Fibroblast of skin of back (primary cell): Measurements from ENCODE around the gene NOL3. TPM values are rescaled to one million over a fixed set of nuclear protein-coding genes. Genes with fewer than 3 reads are reported as not detected.
"Not testable (repeated sequence)": the region's sequence is repeated elsewhere in the genome, so short reads cannot be mapped to it uniquely, and the experiment has no call there.

Experiments used
- DNase-seq: peaks from one replicate; pipeline ENCODE4 v3.0.0-alpha.2; 2013
- polyA plus RNA-seq, 2 experiments: library from polyadenylated mRNA; unstranded; fragments of 120-200 nt; gene quantifications; one replicate each; pipeline ENCODE4 v1.2.1, GENCODE V29; 2013; ENCODE audit not compliant: insufficient read length in 2 of 2

NOL3 gene
- polyA plus RNA-seq (2013, experiment 1 of 2; ENCODE audit: insufficient read length), result 22.9 TPM
- polyA plus RNA-seq (2013, experiment 2 of 2; ENCODE audit: insufficient read length), result 27.0 TPM

DNA sequence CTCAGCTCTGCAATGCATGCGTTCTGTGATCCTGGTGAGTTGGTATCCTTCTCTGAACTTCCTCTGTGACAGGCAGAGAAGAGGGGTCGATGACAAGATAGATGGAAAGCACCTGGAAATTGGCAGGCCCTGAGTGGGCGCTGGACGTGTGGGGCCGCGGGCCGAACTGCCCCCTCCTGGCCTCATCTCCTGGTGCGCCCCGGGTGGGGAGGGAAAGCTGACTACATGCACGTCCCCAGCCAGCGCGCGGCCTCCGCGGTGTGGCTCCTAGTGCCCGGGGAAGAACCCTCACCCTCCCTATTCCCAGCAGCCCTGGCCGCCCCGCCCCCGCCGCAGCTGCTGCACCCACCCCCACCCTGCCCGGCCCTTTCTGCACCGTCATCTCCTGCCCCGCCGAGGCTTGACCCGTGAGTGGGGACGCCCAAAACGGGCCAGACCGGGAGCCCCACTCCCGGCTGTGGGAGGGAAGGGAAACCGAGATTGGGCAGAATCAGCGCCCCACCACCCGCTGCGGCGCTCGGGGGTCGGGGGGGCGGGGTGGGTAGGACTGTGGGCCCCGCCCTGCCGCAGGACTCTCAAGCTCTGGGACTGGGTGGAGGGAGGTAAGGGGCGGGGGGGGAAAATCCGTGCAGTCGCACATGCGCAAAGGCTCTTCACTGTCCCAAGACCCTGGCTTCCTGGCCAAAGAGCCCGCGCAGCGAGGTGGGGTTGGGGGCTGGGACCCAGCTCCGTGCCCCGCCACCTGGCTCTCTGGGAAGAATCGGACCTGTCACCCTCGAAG lies at the start of gene NOL3:
TSS of gene NOL3 (plus strand) at position 371 of the 781 bp plus-strand sequence.
- peak; percentile 86 for DNase-seq

DNA sequence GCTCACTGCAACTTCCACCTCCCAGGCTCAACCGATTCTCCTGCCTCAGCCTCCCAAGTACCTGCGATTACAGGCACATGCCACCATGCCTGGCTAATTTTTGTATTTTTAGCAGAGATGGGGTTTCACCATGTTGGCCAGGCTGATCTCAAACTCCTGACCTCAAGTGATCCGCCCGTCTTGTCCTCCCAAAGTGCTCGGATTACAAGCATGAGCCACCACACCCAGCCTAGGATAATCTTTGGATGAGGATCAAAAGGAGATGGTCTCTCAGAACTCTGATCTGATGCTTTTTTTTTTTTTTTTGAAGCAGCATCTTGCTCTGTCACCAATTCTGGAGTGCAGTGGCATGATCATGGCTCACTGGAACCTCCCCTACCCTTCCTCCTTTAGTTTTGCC lies 47.5 kb upstream of the NOL3 start:
- not testable (repeated sequence) for DNase-seq

DNA sequence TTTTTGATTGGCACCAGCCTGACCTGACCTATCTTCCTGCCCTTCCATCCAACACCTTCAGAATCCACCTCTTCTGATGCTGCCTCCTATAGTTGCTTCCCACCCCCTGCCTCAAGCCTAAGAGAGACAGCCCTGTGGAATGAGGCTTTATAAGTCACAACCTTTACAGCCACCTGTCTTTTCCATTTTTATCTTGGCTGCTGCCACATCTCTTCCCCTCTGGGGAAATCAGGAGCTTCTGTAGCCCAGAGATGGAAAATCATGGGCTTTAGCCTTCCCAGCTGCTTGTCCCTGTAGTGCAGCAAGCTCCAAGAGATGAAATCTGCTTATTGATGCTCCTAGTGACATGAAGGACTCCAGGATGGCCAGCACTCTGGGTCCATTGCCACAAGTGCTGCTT lies 41.9 kb upstream of the NOL3 start:
- DNase-seq, result no peak

GRCh38 chr16:67128887-67129286 lies 41.5 kb upstream of the NOL3 start:
- no peak for DNase-seq

DNA sequence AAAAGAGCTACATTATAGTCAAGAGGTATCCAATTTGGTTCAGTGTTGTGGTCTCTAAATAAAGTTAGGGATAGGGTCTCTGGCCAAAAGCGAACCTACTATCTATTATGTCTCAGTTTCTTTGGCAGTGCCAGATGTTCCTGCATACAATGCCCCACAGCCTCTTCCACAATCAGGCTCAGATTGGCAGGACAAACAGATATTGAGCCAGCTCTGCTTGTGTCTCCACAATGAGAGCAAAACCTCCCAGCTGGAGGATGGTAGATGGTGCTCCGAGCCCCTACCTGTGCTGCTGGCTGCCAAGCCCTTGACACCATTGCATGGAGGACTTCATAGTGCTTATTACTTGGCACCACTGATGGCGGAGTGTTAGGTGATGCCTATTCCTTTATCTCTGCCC lies 40.9 kb upstream of the NOL3 start:
- no peak for DNase-seq

DNA sequence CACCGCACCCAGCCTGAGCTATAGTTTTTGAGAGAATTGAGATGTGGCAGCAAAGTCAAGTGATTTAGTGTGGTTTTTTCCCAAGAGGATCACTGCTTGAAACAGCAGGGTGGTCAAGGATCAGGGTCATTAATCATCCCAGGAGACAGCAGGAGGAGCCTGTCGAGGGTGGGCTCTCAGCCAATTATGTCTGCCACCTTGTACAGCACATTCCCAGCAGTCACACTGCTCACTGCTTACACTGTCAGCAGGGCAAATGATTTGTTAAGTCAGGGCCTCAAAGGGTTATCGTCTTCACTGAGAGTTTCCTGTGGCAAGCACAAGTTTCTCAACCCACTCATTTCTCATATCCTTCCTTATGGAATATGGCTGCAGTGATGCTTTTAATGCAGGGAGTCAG lies 32.7 kb upstream of the NOL3 start:
- no peak for DNase-seq

DNA sequence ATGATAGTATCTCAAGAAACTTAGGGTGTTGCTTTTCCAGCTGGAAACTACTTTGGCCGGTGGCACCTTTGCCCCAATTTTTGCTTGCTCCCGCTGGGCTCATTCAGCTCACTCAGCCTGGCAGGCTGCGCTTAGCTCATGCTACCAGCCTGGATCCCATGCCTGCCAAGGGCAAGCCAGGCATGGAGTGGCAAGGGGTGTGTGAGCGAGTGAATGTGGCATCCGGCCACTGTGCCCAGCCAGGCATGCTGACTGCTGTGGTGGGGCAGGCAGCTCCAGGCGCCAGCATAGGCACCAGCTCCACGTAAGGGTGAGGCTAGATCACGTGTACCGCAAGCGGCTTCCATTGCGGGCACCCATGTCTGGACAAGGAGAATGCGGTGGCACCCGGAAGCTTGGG lies 28.9 kb upstream of the NOL3 start:
- no peak for DNase-seq

DNA sequence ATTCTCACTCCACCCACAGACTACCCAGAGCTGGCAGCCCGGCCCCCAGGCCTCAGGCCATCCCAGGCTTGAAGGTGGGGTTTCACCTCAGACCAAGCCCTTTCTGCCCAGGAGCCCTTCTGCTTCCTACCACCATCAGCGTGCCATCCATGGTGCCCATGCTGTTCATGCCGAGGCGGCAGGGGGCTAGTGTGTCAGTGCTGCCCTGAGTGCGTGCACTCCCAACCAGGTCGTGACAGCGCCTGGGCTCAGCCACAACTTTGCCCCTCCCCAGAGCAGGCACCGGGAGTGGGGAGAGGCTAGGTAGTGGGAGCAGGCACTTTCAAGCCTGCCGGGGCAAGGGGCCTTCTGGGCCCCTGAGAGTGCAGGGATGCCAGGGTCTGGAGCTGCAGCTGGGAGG lies 28.0 kb upstream of the NOL3 start:
- no peak for DNase-seq

- no peak for DNase-seq
Measured at GRCh38 chr16:67144943-67145342, 25.4 kb upstream of the NOL3 start.

- no peak for DNase-seq
Measured at GRCh38 chr16:67145746-67146145, 24.6 kb upstream of the NOL3 start.

DNA sequence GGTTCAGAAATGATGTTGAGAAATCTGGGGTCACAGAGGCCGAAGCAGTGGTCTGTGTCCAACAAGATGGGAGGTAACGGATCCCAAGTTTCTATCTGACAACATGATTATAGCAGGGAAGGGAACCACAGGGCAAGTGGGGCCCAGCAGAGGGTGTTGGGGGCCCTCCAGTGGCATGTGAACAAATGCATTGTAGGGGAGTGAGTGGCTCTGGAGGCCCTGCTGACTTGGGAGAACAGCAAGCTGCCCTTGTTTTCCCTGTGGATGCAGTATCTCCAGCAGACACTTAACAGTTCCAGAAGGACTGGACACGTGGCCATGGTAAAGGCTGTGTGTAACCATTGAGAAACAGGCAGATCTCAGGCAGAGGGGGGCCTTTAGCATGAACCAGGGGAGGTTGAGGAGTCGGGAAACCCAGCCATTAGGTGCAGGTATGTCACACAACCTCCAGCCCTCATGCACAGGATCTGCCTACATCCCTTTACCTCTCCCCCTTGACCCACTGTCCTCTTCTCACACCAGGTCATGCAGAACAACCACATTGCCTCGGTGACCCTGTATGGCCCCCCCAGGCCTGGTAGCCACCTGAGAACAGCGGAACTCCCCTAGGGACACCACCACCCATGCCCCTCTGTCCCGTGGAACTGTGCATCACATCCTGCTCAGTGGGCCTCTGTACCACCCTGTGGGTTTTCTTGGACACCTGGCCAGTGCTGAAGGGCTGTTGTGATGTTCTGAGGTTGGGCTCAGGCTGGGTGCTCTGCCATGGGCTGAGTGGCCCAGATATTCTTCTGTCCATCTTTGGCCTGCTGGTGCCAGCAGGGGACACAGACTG lies 23.6 kb upstream of the NOL3 start:
- DNase-seq, result no peak

- no peak for DNase-seq
Measured at GRCh38 chr16:67147437-67148140, 22.7 kb upstream of the NOL3 start.

GRCh38 chr16:67148221-67148620 lies 22.1 kb upstream of the NOL3 start:
- no peak for DNase-seq

DNA sequence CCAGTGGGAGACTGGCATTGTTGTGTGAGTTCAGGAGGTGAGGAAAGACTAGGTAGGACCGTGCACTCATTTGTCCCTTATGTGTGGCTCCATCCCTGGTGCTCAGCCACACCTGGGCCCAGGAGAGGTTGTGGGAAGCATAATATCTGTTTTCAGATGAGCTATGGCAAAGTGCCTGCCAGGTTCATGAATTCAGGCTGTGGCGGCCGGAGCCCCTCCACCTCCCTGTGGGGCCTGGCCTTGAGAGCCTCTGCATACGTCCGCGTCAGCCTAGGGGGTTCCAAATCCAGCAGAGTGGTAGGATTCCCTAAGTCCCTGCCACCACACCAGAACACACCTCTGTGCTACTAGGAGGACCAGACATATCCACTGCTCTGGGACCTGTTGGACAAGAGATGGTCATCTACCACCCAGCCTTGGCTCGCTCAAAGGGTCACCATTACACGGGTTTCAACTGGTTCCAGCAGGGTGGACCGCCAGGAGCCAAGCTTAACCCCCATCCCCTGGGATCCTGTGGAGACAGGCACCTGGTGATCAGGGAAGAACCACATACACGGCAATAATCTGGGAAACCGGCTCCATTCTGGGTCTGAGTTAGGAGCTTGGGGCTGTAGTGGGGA lies 21.6 kb upstream of the NOL3 start:
- no peak for DNase-seq

DNA sequence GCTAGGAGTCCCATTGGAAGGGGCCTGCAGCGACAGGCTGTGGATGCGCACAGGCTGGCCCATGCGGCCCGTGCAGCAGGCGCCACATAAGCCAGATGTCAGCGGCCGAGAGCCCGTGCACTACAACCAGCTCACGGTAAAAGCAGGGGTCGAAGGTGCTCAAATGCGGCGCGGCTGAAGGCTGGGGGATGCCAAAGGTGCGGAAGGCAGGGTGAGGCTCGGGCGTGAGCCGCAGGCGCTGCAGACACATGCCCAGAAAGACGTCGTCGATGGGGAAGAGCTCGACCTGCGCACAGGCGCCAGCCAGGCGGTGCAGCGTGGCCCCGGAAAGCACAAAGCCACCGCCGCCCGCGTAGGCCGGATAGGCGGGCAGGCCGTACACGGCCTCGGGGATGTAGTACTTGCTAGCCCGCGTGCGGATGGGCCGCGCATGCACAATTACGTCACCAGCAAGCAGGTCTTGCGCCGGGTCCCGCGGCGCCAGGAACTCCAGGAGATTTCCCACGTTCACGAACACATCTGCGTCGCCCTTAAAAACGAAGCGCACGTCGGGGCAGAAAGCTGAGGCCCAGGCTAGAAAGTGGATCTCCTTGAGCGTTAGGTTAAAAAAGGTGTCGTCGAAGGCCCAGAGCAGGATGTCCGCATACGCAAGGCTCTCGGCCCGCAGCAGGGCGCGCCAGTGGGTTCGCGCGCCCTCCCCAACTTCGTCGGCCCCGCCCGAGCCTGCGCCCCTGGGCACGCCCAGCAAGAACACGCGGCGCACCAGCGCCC lies 20.9 kb upstream of the NOL3 start:
- DNase-seq, result no peak

DNA sequence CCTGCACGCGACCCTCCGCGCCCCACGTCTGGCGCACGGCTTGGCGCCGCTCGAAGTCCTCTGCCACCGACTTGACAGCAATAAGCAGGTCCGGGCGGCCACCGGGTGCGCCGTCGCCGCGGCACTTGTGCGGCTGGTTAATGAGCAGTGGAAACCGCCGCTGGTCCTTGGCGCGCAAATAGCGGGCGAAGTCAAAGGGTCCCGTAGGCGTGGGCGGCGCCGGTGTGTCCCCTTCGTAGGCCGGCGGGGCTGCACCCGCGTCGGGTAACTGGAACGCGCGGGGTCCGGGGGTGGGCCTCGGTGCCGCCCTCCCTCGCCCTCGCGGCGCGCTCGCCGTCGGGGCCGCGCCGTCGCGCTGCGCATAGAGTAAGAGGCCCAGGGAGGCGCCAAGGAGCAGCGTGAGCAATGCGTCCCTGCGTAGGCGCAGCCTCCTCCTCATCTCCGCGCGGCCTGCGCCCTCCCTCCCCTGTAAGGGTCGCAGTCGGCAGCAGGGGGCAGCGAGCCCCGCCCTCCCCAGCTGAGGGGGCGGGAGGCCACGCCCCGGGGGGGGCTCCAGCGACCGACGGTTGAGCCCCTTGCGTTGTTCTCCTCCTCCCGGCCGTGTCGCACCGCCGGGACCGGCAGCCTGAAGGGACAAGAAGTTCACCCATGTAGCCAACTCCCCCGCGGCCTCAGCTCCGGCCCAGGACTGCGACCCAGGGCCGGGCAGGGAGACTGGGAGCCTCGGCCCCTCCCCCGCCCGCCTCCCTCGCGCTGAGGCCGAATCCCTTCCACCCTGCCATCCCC lies 20.1 kb upstream of the NOL3 start:
- DNase-seq, result peak; percentile 56

GRCh38 chr16:67150833-67151396 lies 19.4 kb upstream of the NOL3 start, which contains the start of gene B3GNT9:
Gene B3GNT9, minus strand, starts transcription at chr16:67150998. Its CDS starts 513 bp downstream, at chr16:67150485.
- DNase-seq, result peak; percentile 54

DNA sequence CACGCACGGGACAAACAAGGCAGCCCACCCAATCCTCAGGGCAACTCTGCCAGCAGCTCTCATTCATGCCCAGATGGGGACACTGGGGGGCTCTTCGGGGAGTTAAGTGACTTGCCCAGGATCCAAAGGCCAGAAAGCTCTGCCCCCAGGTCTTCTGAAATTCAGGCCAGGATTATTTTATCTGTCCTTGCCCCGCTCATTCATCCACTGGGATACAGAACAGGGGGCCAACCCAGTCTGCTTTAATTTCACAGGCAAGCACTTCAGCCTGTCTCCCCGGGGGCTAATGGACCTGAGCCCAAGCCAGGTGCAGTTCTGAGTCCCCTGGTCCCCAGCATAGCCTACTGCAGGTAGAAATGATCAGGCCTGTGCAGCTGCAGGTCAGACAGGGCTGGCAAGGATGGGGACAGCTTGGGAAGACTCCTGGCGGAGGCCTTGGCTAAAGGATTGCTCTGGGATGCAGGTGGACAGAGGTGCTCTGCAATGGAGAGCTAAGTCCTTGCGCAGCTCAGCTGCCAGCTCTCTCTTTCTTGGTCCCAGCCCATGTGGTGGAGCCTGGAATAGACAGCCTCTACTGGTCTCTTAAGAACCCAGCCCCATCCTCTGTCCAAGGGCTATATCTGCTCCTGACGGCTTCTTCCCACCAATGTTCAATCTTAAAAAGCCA lies 18.8 kb upstream of the NOL3 start:
- DNase-seq, result no peak

DNA sequence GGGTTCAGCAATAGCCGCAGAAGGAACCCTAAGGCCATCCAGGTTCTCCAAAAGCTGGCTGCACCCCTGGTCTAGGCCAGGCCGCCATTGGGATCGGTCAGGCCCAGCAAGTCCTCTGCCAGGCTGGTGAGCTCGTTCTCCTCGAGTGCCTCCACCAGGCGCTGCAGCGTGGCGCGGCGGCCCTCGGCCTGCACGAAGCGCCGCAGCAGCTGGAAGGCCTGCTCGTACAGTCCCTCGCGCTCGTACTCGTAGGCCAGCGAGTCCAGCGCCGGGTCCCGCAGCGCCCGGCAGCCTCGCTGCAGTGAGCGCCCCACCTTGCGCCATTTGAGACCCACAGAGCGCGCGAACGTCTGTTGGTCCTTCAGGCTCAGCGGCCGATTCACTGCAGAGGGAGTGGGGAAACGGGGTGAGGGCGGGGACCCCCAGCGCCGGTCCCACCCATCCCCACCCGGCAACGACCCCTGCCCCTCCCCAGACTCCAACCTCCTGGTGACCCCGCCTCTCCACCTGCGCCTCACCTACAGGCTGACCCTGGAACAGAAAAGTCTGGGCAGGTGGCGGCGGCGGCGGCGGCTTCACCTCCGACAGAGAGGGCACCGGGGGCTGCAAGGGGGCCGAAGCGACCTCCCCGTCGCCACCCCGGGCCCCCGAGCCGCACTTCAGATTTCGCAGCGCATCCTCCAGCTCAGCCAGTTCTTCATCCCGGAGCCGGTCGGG lies 15.6 kb upstream of the NOL3 start:
- no peak for DNase-seq
